Upper lobe of left lung (tissue), 6 donors: ENCODE data around the gene LGALS12. TPM values are rescaled to one million over a fixed set of nuclear protein-coding genes. Genes with fewer than 3 reads are reported as not detected.

Source experiments
- ATAC-seq, 2 donors: fragments of 200-7000 bp; cut with Tn5 transposase; one replicate each; pipeline ENCODE4 v1.9.1; 2022; ENCODE audit warnings: mild to moderate bottlenecking in 2 of 2, moderate library complexity in 2 of 2; ENCODE audit not compliant: low FRiP score in 2 of 2
- DNase-seq, 2 donors: peaks; one replicate each; pipeline ENCODE4 v3.0.0-alpha.2; 2019 to 2020
- H3K27ac ChIP-seq, 4 donors: fragments of 200-600 bp; sonication (generic); one replicate each; pipeline ENCODE4 v1.5.1; 2016 to 2019
- H3K27me3 ChIP-seq, 4 donors: fragments of 200-600 bp; sonication (generic); one replicate each; pipeline ENCODE4 v1.5.1; 2017 to 2019
- H3K36me3 ChIP-seq, 4 donors: fragments of 200-600 bp; sonication (generic); one replicate each; pipeline ENCODE4 v1.5.1; 2016 to 2019
- H3K4me1 ChIP-seq, 4 donors: fragments of 200-600 bp; sonication (generic); one replicate each; pipeline ENCODE4 v1.5.1; 2018 to 2019
- H3K4me3 ChIP-seq, 4 donors: fragments of 200-600 bp; sonication (generic); one replicate each; pipeline ENCODE4 v1.5.1; 2017 to 2019; ENCODE audit warnings: mild to moderate bottlenecking in 2 of 4, moderate library complexity in 1 of 4
- H3K9me3 ChIP-seq, 4 donors: fragments of 200-600 bp; sonication (generic); one replicate each; pipeline ENCODE4 v1.5.1; 2018 to 2019
- CTCF ChIP-seq, 6 experiments: fragments of 450-650 bp in 4 of 6; fragments of 200-600 bp in 2 of 6; sonication (generic) in 2 of 6; IDR thresholded peaks; one replicate each; pipeline ENCODE4 v1.5.1; 2016 to 2019; ENCODE audit warnings: antibody characterized with exemption in 6 of 6
- EP300 ChIP-seq, 4 donors: sonication (generic); formaldehyde crosslinking; IDR thresholded peaks; one replicate each; pipeline ENCODE4 v1.5.1; 2017; ENCODE audit warnings: antibody characterized with exemption in 4 of 4, control low read depth in 2 of 4
- POLR2A ChIP-seq, 4 donors: fragments of 450-650 bp; IDR thresholded peaks; one replicate each; pipeline ENCODE4 v1.5.1; 2016 to 2017; ENCODE audit warnings: antibody characterized with exemption in 4 of 4, mild to moderate bottlenecking in 2 of 4
- POLR2AphosphoS5 ChIP-seq, 2 donors: sonication (generic); formaldehyde crosslinking; IDR thresholded peaks; one replicate each; pipeline ENCODE4 v1.5.1; 2017; ENCODE audit warnings: antibody characterized with exemption in 2 of 2
- WGBS, 2 donors: methylation state at CpG; one replicate each; pipeline ENCODE4 v1.1.5; 2017 to 2018; 5-methylcytosine and 5-hydroxymethylcytosine counted together
- total RNA-seq, 6 donors: library from RNA; depleted of rRNA in 4 of 6; stranded (reverse); fragments of >200 nt in 4 of 6; gene quantifications; one replicate each; pipeline versions ENCODE4 v1.1.0 to v1.2.1, GENCODE V29; 2016 to 2021
- donor health status: DM: no; HTN: no; CAD: no; lungs with moderate emphysema.
- donor health status: DM: no; HTN: yes; CAD: no; lungs with severe emphysema.

LGALS12 gene
- total RNA-seq, 6 donors from 2014 or later = 0.61 to 1.8 (median 0.76) TPM; not detected in 2

- TF ChIP-seq EP300 (IDR thresholded peaks at IDR 0.05) (no peak), POLR2AphosphoS5 (IDR thresholded peaks at IDR 0.05) (no peak), POLR2A (IDR thresholded peaks at IDR 0.05) (no peak), CTCF (IDR thresholded peaks at IDR 0.05) (no peak)
- H3K27ac ChIP-seq = no peak overlapping the region
- 79 to 80% methylated on average over 7 of the region's 7 CpGs for WGBS, 2 donors
- H3K4me3 ChIP-seq = no peak overlapping the region
- peaks cover 3 to 35% (median 7%) of the 10 kb centered on the region in 4 donors for H3K4me1 ChIP-seq
- H3K36me3 ChIP-seq = no peaks in the 10 kb centered on the region
- H3K9me3 ChIP-seq = no peaks in the 10 kb centered on the region
- ATAC-seq (no peak), DNase-seq (no peak)
- no peaks in the 10 kb centered on the region for H3K27me3 ChIP-seq
These were observed 50.6 kb downstream of the LGALS12 start for GRCh38 chr11:63556404-63557013.

- ATAC-seq = no peak
- no peak overlapping the region for H3K4me3 ChIP-seq
- TF ChIP-seq EP300 (IDR thresholded peaks at IDR 0.05) = no peak
- TF ChIP-seq POLR2A (IDR thresholded peaks at IDR 0.05) = no peak
- no peak for TF ChIP-seq POLR2AphosphoS5 (IDR thresholded peaks at IDR 0.05)
- no peak for TF ChIP-seq CTCF (IDR thresholded peaks at IDR 0.05)
- 84 to 86% methylated on average over 7 of the region's 7 CpGs for WGBS, 2 donors
- H3K36me3 ChIP-seq = no peaks in the 10 kb centered on the region
- H3K4me1 ChIP-seq = peaks cover 3 to 36% (median 7%) of the 10 kb centered on the region in 4 donors
- no peak for DNase-seq
- H3K9me3 ChIP-seq = no peaks in the 10 kb centered on the region
- no peak overlapping the region for H3K27ac ChIP-seq
- H3K27me3 ChIP-seq = no peaks in the 10 kb centered on the region
These were observed 51.7 kb downstream of the LGALS12 start for GRCh38 chr11:63557570-63557969.

GRCh38 chr11:63558459-63559157, 52.7 kb downstream of the LGALS12 start:
- TF ChIP-seq POLR2AphosphoS5 (IDR thresholded peaks at IDR 0.05) (peak in 1 of 2 donors; percentile 8), POLR2A (IDR thresholded peaks at IDR 0.05) (peak in 1 of 4 donors; percentile 35), CTCF (IDR thresholded peaks at IDR 0.05) (no peak)
- Histone ChIP-seq H3K27me3 (no peaks in the 10 kb centered on the region), H3K27ac (peak overlapping the region; percentile 67 to 87 (median 74)), H3K4me1 (peaks cover 3 to 31% (median 7%) of the 10 kb centered on the region in 4 donors), H3K9me3 (no peaks in the 10 kb centered on the region), H3K4me3 (no peak overlapping the region), H3K36me3 (no peaks in the 10 kb centered on the region)
- ATAC-seq (no peak), DNase-seq (peak in 1 of 2 donors; percentile 67)
- WGBS, 2 donors = 82 to 87% methylated on average over 3 to 7 of the region's 7 CpGs

GRCh38 chr11:63560506-63561180, 54.8 kb downstream of the LGALS12 start:
- WGBS, 2 donors = 53 to 61% methylated on average over 6 to 7 of the region's 7 CpGs
- peak in 1 of 2 donors; percentile 88 for DNase-seq
- no peak overlapping the region for H3K4me3 ChIP-seq
- no peaks in the 10 kb centered on the region for H3K36me3 ChIP-seq
- H3K27me3 ChIP-seq = no peaks in the 10 kb centered on the region
- H3K4me1 ChIP-seq = peaks cover 3 to 25% (median 16%) of the 10 kb centered on the region in 4 donors
- TF ChIP-seq EP300 (IDR thresholded peaks at IDR 0.05) (peak in 3 of 4 donors; percentile 75 to 97 (median 94)), POLR2AphosphoS5 (IDR thresholded peaks at IDR 0.05) (peak; percentile 30 to 84), CTCF (IDR thresholded peaks at IDR 0.05) (no peak), POLR2A (IDR thresholded peaks at IDR 0.05) (peak in 1 of 4 donors; percentile 23)
- peak overlapping the region; percentile 68 to 87 (median 74) for H3K27ac ChIP-seq
- ATAC-seq = peak; percentile 56 to 87
- H3K9me3 ChIP-seq = no peaks in the 10 kb centered on the region
